Measurements from ENCODE around the gene DYNC1H1.

- TF ChIP-seq CTCF (IDR thresholded peaks at IDR 0.05): no peak
- TF ChIP-seq POLR2A (IDR thresholded peaks at IDR 0.05): no peak
These were observed 94.6 kb downstream of the DYNC1H1 start for GRCh38 chr14:102058961-102059360.
